ENCODE measurements around the gene ATP6V0A1. TPM values are rescaled to one million over a fixed set of nuclear protein-coding genes. Genes with fewer than 3 reads are reported as not detected.
A peak's percentile ranks its signal among the peaks of the same experiment; 100 is the strongest.

The ATP6V0A1 gene
- total RNA-seq, 1 experiment from 2014 or later: 53.4 TPM

- intact Hi-C loops (cut with micrococcal nuclease; ENCODE audit: unreplicated experiment): no loop called here
- ChIA-PET CTCF (no interaction called here), POLR2A (no interaction called here)
- peaks cover 7% of the 10 kb centered on the region for H3K36me3 ChIP-seq (ENCODE audit: control insufficient read depth, insufficient read depth, low read length)
- no peak for TF ChIP-seq POLR2AphosphoS5 (IDR thresholded peaks at IDR 0.05; ENCODE audit: low read depth, low read length)
- TF ChIP-seq, protein P1, sequence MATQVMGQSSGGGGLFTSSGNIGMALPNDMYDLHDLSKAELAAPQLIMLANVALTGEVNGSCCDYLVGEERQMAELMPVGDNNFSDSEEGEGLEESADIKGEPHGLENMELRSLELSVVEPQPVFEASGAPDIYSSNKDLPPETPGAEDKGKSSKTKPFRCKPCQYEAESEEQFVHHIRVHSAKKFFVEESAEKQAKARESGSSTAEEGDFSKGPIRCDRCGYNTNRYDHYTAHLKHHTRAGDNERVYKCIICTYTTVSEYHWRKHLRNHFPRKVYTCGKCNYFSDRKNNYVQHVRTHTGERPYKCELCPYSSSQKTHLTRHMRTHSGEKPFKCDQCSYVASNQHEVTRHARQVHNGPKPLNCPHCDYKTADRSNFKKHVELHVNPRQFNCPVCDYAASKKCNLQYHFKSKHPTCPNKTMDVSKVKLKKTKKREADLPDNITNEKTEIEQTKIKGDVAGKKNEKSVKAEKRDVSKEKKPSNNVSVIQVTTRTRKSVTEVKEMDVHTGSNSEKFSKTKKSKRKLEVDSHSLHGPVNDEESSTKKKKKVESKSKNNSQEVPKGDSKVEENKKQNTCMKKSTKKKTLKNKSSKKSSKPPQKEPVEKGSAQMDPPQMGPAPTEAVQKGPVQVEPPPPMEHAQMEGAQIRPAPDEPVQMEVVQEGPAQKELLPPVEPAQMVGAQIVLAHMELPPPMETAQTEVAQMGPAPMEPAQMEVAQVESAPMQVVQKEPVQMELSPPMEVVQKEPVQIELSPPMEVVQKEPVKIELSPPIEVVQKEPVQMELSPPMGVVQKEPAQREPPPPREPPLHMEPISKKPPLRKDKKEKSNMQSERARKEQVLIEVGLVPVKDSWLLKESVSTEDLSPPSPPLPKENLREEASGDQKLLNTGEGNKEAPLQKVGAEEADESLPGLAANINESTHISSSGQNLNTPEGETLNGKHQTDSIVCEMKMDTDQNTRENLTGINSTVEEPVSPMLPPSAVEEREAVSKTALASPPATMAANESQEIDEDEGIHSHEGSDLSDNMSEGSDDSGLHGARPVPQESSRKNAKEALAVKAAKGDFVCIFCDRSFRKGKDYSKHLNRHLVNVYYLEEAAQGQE (IDR thresholded peaks at IDR 0.05; ENCODE audit: insufficient read depth in 1 of 2, low read depth in 2 of 2, low read length in 1 of 2): no peak
- no peak for TF ChIP-seq TCF7L2 (IDR thresholded peaks at IDR 0.05; ENCODE audit: low read depth, low read length)
- TF ChIP-seq CTCF (IDR thresholded peaks at IDR 0.05): no peak
- no peak for TF ChIP-seq SIN3A (IDR thresholded peaks at IDR 0.05; ENCODE audit: borderline replicate concordance, insufficient read depth, low read depth, low read length)
- no peaks in the 10 kb centered on the region for H3K27me3 ChIP-seq (ENCODE audit: control insufficient read depth, insufficient read depth, low read length)
- peaks cover 25% of the 10 kb centered on the region for H3K4me1 ChIP-seq (ENCODE audit: control insufficient read depth, insufficient read depth, low read length)
- no TSS peak for BruUV-seq (replicated peaks)
- ATAC-seq: no peak
- DNase-seq (ENCODE audit: low read depth, low spot score): no peak
- H3K4me3 ChIP-seq (ENCODE audit: low read depth in 2 of 2, low read length in 2 of 2): peak overlapping the region; percentile 87 to 88
- no peaks in the 10 kb centered on the region for H3K9me3 ChIP-seq (ENCODE audit: control insufficient read depth, insufficient read depth, low read depth, low read length)
- H3K27ac ChIP-seq (ENCODE audit: low read length): peak overlapping the region; percentile 89
- in situ Hi-C loops (cut with HindIII; ENCODE audit: low pct_unique_long_range_greater_than_20kb, low sequenced_read_pairs): no loop called here
These were observed 104.4 kb downstream of the ATP6V0A1 start for GRCh38 chr17:42563143-42563509.

- TF ChIP-seq TCF7L2 (IDR thresholded peaks at IDR 0.05; ENCODE audit: low read depth, low read length) (no peak), SIN3A (IDR thresholded peaks at IDR 0.05; ENCODE audit: borderline replicate concordance, insufficient read depth, low read depth, low read length) (no peak)
- ChIA-PET CTCF (no interaction called here), POLR2A (no interaction called here)
- H3K27ac ChIP-seq (ENCODE audit: low read length): peak overlapping the region; percentile 89
- no peaks in the 10 kb centered on the region for H3K27me3 ChIP-seq (ENCODE audit: control insufficient read depth, insufficient read depth, low read length)
- H3K4me1 ChIP-seq (ENCODE audit: control insufficient read depth, insufficient read depth, low read length): peaks cover 27% of the 10 kb centered on the region
- no peak for ATAC-seq
- intact Hi-C loops (cut with micrococcal nuclease; ENCODE audit: unreplicated experiment) (no loop called here), in situ Hi-C loops (cut with HindIII; ENCODE audit: low pct_unique_long_range_greater_than_20kb, low sequenced_read_pairs) (no loop called here)
- peak overlapping the region; percentile 87 to 88 for H3K4me3 ChIP-seq (ENCODE audit: low read depth in 2 of 2, low read length in 2 of 2)
- H3K9me3 ChIP-seq (ENCODE audit: control insufficient read depth, insufficient read depth, low read depth, low read length): no peaks in the 10 kb centered on the region
- H3K36me3 ChIP-seq (ENCODE audit: control insufficient read depth, insufficient read depth, low read length): peaks cover 7% of the 10 kb centered on the region
- BruUV-seq (replicated peaks): no TSS peak
- no peak for DNase-seq (ENCODE audit: low read depth, low spot score)
These were observed 104.9 kb downstream of the ATP6V0A1 start for GRCh38 chr17:42563543-42563942.

DNA sequence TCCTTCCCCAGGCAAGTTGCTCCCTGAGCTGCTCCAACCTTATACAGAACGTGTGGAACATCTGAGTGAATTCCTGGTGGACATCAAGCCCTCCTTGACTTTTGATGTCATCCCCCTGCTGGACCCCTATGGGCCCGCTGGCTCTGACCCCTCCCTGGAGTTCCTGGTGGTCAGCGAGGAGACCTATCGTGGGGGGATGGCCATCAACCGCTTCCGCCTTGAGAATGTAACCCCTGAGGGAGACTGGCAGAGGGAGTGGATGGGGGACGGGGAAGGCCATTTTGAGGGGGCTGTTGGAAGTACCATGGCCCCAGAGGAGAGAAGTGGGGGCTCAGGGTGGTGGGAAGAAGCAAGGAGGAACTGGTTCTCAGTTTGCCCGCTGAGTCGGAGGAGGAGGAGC lies 105.3 kb downstream of the ATP6V0A1 start:
- Histone ChIP-seq H3K27ac (ENCODE audit: low read length) (peak overlapping the region; percentile 89), H3K27me3 (ENCODE audit: control insufficient read depth, insufficient read depth, low read length) (no peaks in the 10 kb centered on the region), H3K4me1 (ENCODE audit: control insufficient read depth, insufficient read depth, low read length) (peaks cover 28% of the 10 kb centered on the region), H3K9me3 (ENCODE audit: control insufficient read depth, insufficient read depth, low read depth, low read length) (no peaks in the 10 kb centered on the region), H3K36me3 (ENCODE audit: control insufficient read depth, insufficient read depth, low read length) (peaks cover 7% of the 10 kb centered on the region), H3K4me3 (ENCODE audit: low read depth in 2 of 2, low read length in 2 of 2) (peak overlapping the region; percentile 87 to 88)
- ATAC-seq (no peak), DNase-seq (ENCODE audit: low read depth, low spot score) (no peak)
- no TSS peak for BruUV-seq (replicated peaks)
- no peak for TF ChIP-seq POLR2AphosphoS5 (IDR thresholded peaks at IDR 0.05; ENCODE audit: low read depth, low read length)
- TF ChIP-seq TCF7L2 (IDR thresholded peaks at IDR 0.05; ENCODE audit: low read depth, low read length): no peak
- TF ChIP-seq, protein P1 (IDR thresholded peaks at IDR 0.05; ENCODE audit: insufficient read depth in 1 of 2, low read depth in 2 of 2, low read length in 1 of 2): no peak
- no peak for TF ChIP-seq SIN3A (IDR thresholded peaks at IDR 0.05; ENCODE audit: borderline replicate concordance, insufficient read depth, low read depth, low read length)
- no peak for TF ChIP-seq CTCF (IDR thresholded peaks at IDR 0.05)
- in situ Hi-C loops (cut with HindIII; ENCODE audit: low pct_unique_long_range_greater_than_20kb, low sequenced_read_pairs) (no loop called here), intact Hi-C loops (cut with micrococcal nuclease; ENCODE audit: unreplicated experiment) (no loop called here)
- CTCF ChIA-PET: interaction anchor here (0.6 kb wide), 1 partner anchor 175 kb away, joined by 3 read pairs; the partner anchor contains the start of gene STAT3
- POLR2A ChIA-PET: no interaction called here

All from Panc1 (cell line).